ENCODE data around the gene AFF3.

Gene AFF3

DNA sequence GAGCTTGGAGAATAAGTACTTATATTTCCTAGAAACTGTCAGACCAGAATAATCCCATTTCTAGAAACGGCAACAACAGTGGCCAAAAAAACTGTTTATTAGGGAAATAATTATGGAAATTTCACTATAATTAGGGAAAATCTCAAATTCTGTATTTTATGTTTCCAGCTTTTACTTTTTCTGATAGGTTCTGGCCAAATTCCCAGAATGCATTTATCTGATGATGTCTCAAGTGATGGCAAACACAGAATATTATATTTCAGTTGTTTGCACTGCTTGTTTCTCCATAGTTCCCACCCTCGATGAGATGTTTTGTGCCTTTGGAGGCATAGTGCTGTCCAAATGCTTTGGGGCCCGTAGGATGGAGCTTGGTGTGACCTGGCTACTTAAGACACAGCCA lies 66.9 kb downstream of the AFF3 start:
- DNase-seq (ENCODE audit: low spot score) (no peak), FAIRE-seq (no peak)

DNA sequence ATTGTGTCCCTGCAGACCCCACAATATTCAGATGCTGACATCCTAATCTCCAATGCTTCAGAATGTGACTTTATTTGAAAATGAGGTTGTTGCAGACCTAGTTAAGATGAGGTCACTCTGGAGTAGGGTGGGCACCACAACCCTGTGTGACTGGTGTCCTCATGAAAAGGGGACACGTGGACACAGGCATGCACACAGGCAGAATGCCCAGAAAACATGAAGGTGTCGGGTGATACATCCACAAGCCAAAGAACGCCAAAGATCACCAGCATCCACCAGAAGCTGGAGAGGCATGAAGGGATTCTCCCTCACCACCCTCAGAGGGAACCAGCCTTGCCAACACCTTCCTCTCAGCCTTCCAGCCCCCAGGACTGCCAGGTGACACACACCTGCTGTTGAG lies 69.3 kb downstream of the AFF3 start:
- DNase-seq (ENCODE audit: low spot score) (no peak), FAIRE-seq (no peak)

- FAIRE-seq (no peak), DNase-seq (ENCODE audit: low spot score) (no peak)
Measured at GRCh38 chr2:100072503-100072902, 69.9 kb downstream of the AFF3 start.

GRCh38 chr2:100071335-100072043 lies 70.9 kb downstream of the AFF3 start:
- DNase-seq (ENCODE audit: low spot score) (no peak), FAIRE-seq (no peak)

GRCh38 chr2:100070078-100070477 lies 72.3 kb downstream of the AFF3 start:
- DNase-seq (ENCODE audit: low spot score) (no peak), FAIRE-seq (peak; percentile 7)

DNA sequence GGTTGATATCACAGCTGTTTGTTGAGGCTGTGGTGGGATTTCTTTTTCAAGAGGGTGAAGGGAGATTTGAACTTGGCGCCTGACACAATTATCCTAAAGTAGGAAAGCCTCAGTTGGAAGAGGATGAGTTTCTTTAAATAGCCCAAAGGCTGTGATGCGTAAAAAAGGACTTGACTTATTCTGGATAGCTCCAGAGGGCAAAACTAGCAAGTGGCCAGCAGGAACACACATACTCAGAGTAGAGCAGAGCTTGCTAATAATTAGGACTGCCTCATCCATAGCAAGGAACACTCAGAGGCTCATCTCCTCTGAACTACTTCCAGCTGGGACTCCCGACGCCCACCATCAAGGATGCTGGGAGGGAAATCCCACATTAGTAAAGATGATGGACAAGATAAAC lies 74.0 kb downstream of the AFF3 start:
- FAIRE-seq (no peak), DNase-seq (ENCODE audit: low spot score) (no peak)

GRCh38 chr2:100067784-100068183 lies 74.6 kb downstream of the AFF3 start:
- no peak for FAIRE-seq
- DNase-seq (ENCODE audit: low spot score): no peak

- FAIRE-seq (no peak), DNase-seq (ENCODE audit: low spot score) (no peak)
Measured at GRCh38 chr2:100066856-100067255, 75.5 kb downstream of the AFF3 start.

DNA sequence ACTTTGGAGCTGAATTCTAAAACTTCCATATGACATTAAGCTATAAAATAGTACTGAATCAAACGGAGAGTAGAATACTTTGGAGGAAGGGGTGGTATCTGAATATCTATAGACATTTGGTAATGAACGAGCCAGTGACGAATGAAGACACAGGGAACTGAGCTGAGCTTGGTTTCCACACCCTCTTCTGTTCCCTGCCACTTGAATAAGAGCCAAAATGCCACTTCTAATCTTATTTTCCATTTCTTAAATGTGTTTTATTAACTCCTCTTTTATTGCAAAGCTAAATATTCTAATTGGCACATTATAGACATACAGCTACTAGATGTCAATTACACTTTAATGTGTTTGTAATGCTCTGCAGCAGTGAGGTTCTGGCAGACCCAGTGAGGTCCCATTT lies 76.1 kb downstream of the AFF3 start:
- FAIRE-seq: no peak
- no peak for DNase-seq (ENCODE audit: low spot score)

- FAIRE-seq: no peak
- no peak for DNase-seq (ENCODE audit: low spot score)
Measured at GRCh38 chr2:100064592-100065428, 77.6 kb downstream of the AFF3 start.

- DNase-seq (ENCODE audit: low spot score) (no peak), FAIRE-seq (no peak)
Measured at GRCh38 chr2:100064165-100064564, 78.2 kb downstream of the AFF3 start.

DNA sequence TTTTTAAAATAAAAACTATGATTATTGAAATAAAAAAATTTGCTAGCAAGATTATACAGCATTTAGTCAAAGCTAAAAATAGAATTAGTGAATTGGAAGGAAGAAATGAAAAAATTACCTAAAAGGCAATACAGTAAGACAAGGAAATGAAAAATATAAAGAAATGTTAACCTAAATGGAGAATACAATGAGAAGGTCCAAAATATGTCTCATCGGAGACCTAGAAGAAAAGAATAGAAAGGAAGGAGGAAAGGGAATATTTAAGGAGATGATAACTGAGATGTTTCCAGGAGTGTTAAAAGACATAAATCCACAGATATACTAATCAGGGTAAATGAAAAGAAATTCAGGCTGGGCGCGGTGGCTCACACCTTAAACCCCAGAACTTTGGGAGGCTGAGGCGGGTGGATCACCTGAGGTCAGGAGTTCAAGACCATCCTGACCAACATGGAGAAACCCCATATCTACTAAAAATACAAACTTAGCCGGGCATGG lies 78.9 kb downstream of the AFF3 start:
- no peak for FAIRE-seq
- DNase-seq (ENCODE audit: low spot score): no peak

DNA sequence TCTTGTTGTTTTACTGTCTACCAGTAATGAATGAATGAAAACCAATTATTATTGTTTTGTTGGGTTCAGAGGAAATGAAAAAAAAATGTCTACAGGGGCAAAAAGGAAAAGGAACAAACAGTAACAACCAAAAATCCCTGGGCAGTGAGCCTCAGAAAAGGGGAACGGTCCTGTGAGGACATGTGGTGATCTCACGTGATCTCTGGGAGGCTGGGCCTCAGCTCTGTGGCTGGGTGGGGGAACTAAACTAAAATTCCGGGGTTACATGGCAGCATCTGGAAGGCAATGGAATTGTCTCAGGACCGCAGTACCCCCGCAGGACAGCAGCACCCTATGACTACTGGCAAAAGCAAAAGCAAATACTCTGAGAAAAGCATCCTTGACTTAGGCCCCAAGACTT lies 80.1 kb downstream of the AFF3 start:
- FAIRE-seq (no peak), DNase-seq (ENCODE audit: low spot score) (no peak)

GRCh38 chr2:100060875-100061274 lies 81.5 kb downstream of the AFF3 start:
- DNase-seq (ENCODE audit: low spot score) (no peak), FAIRE-seq (no peak)

- DNase-seq (ENCODE audit: low spot score): no peak
- FAIRE-seq: no peak
Measured at GRCh38 chr2:100059638-100060037, 82.8 kb downstream of the AFF3 start.

- peak; percentile 44 for FAIRE-seq
- DNase-seq (ENCODE audit: low spot score): peak; percentile 34
Measured at GRCh38 chr2:100057901-100058261, 84.5 kb downstream of the AFF3 start.

- DNase-seq (ENCODE audit: low spot score) (peak; percentile 28), FAIRE-seq (peak; percentile 36)
Measured at GRCh38 chr2:100054426-100054825, 88.0 kb downstream of the AFF3 start.

DNA sequence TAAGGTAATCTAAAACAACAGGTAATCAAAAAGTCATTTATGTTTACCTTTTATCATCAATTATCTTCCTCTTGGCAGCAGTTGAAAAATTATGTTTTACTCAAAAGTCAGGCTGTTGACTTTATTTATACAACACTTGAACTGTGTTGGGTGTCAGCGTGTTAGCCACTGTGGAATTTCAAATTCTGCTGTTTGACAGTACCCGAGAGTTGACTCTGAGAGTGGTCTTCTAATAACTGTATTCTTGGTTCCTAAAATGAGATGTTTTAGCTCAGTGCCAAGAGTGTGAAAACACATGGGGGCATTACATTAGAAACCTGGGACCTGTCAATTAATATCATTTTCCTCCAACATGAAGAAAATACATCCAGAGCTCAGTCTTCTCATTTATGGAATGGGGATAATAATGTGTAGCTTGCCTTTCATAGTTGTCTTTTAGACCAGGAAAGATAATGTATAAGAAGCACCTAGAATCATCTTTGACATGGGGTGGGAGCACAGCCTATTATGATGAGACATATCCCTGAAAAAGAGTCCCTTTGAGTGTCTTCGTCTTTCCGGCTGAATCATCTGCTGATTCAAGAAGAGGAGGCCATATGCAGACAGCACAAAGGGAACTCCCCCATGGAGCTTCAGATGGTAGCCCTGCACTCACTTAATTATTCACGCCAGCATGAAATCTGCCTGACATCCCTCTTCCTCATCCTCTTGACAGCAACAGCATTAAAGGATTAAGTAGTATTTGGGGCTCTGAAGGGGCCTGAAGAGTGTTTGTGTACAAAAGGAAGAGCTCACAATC lies 89.1 kb downstream of the AFF3 start:
- no peak for FAIRE-seq
- no peak for DNase-seq (ENCODE audit: low spot score)

DNA sequence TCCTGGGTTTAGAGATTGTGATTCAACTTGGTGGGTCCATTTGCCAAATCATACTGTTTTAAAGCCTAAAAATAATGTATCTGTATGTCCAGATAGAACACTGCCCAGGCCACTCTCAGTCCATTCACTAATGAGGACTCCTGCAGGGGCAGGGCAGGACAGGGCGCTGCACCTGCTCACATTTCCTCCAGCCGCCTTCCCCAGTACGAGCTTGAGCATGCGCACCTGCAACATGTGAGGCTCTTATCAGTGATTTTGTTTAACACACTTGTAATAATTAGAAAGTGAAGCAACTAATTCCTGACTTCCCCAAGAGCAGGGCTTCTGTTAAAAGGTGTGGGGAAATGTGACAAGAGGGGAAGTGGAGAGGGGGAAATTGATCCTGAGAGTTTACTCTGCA lies 89.7 kb downstream of the AFF3 start:
- FAIRE-seq (no peak), DNase-seq (ENCODE audit: low spot score) (no peak)

GRCh38 chr2:100051253-100051652 lies 91.1 kb downstream of the AFF3 start:
- DNase-seq (ENCODE audit: low spot score) (no peak), FAIRE-seq (no peak)

DNA sequence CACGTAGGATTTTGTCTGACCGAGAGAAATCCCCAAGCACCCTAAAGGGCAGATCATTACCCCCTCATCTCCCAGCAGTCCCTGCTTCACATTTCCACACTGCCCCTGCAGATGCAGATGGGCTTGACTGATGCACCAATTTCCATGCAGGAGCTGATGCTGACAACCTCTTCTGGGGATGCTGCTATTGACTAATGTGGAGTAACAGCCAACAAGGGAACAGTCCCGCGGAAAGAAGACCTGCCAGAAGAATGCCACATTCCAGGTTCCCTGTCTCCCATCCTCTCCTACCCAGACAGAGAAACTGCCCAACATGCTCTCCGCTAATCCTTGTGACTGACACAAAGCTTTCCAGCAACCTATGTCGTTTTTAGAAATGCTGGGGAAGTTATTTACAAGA lies 91.7 kb downstream of the AFF3 start:
- DNase-seq (ENCODE audit: low spot score) (no peak), FAIRE-seq (no peak)
